DMS114 treated with DMSO at 0.1 percent for 48 hours (cell line): ENCODE data around the gene C1QTNF3.
"Not testable (repeated sequence)": the region's sequence is repeated elsewhere in the genome, so short reads cannot be mapped to it uniquely, and the experiment has no call there.

Experiments used
- DNase-seq: peaks from one replicate; lab custom pipeline; 2025; ENCODE audit not compliant: unreplicated experiment; lab: John Stamatoyannopoulos, UW

The C1QTNF3 gene

GRCh38 chr5:34043099-34043876 is at the start of gene C1QTNF3:
TSS of gene C1QTNF3 (minus strand) at chr5:34043213. CDS start at chr5:34043125, 88 bp downstream.
- no peak for DNase-seq

DNA sequence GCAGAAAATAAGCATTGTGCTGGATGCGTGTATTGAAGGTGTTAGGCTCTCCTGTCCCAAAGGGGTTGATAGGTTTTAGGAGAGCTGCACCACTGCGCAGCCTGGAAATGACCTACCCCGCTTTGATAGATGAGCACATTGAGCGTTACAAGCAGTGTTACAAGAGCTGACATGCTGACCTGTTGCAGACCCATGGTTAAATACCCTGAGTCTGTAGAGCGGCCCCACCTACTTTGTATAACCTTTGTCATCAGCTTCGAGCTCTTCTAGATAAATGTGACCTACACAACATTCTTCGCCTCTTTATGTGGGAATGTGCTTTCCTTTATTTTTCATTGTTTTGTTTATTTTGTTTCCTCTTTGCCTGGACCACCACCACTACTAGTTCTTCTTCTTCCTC is 48.0 kb upstream of the C1QTNF3 start:
- not testable (repeated sequence) for DNase-seq

DNA sequence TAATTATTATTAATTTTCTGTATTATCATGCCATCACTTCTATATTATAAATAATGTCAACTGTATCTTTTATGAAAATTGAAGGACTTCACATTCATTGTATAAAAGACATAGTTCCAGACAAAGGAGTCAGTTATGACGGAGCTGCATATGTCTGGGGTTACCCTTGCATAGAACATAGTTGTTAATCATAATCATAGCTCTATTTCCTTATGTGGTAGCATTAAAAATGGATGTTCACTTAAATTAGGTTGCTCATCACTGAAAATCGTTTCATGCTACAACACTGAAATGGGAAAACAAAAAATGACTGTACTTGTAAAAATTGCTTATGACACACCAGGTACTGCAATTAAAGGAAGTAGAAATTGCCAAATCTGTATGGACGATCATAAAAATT is 46.8 kb upstream of the C1QTNF3 start:
- DNase-seq = not testable (repeated sequence)

DNA sequence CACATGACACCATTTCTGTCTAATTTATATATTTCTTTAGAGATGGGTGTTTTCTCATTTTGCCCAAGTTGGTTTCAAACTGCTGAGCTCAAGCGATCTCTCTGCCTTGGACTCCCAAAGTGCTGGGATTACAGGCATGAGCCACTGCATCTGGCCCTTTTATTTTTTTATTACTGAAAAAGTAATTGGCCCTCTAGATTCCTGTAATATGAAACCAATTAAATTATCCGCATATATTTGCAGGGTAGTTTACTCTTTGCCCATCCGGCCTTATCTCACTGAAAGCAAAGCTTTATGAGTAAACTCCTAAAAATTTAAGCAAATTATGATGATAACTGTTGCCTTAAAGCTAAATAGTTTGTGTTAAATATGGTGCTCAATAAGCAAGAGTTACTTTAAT is 44.7 kb upstream of the C1QTNF3 start:
- not testable (repeated sequence) for DNase-seq

DNA sequence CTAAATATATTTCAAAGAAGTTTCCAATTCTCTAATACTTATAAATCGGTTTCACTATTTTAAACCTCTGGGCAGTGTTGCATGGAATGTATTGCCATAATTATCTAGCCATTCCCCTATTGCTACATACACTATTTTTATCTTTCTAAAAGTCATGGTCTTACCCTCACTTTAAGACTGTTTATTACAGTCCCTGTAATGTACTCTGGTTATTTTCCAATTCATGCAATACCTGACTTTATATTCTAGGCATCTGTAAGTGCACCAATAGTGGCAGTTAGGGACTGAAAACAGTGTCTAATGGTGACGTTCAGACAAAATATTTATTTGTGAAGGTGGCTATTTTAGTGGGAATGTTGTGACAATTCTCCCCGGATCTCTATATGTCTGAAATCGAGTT is 40.9 kb upstream of the C1QTNF3 start:
- not testable (repeated sequence) for DNase-seq

DNA sequence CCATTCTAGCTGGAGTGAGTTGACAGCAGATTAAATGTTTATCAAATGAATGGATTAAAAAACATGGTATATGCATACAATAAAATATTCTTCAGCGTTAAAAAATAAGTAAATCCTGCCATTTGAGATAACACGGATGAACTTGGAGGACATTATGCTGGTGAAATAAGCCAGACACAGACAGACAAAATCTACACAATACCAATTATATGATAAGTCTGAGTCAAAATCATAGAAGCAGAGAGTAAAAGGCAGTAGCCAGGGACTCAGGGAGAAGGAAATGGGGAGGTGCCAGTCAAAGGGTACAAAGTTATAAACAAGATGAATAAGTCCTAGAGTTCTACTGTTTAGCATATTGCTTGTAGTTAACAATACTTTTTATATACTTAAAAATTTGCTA is 36.5 kb upstream of the C1QTNF3 start:
- not testable (repeated sequence) for DNase-seq

DNA sequence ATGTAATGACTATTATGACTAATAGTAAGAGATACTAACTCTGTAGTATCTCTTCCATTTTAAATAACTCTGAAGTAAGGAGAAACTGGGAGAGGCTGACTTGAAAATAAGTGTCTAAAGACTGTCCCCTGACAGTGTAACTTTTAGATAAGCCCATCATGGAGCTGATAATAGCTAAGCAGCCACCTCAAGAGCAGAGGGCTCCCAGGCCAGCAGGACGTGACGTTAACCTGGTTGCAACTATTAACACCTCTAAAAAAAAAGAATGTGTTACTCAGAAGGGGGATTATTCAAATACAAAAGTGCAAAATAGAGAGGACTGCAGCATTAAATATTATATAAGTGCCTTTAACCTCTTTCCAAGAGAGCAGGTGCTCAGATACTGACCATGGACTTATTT is 34.6 kb upstream of the C1QTNF3 start:
- DNase-seq = not testable (repeated sequence)

DNA sequence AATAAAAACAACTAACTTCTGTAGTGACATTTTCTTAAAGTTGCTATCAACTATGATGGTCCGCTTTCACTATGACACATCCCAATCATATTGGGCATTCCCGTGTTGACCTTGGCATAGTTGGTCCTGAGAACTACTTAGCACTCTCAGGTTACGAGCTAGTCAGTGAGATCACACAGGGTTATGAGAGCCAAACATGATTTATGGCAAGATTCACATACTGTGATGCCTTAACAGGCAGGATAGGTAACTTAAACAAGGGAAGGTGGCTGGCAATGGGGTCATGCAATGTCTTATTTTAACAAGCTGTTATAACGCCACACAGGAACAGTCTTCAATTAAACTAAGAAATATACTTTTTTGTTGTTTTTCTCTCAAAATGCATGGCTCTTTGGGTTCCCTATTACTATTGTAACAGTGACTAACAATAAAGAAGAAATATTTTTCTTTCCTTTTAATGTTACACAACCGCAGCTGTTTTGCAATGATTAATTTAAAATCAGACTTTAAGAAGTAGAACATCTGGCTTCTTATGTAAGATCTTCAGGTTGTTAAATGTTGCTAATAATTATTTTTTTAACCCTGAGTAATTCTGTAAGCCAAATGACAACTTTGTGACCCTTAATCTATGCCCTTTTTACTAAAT is 33.8 kb upstream of the C1QTNF3 start:
- not testable (repeated sequence) for DNase-seq

DNA sequence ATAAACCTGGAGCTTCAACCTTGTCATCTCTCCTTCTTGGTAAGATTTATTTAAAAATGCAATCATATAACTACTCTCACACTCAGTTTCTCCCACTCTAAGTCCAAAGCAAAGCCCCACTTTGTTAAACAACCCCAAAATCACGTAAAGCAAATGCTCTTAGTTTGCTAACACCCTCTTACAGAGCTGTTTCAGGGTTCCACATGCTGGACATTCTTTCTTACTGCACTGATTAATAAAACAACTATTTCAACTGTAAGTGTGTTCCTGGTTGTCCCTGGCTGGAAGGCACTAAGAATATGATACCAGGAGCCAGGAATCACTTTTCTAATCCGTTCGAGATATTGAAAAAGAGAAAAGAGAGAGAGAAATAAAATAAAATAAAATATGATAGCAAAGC is 31.5 kb upstream of the C1QTNF3 start:
- not testable (repeated sequence) for DNase-seq

GRCh38 chr5:34074071-34074470 is 31.1 kb upstream of the C1QTNF3 start:
- not testable (repeated sequence) for DNase-seq

GRCh38 chr5:34070626-34071025 is 27.6 kb upstream of the C1QTNF3 start:
- DNase-seq = not testable (repeated sequence)

DNA sequence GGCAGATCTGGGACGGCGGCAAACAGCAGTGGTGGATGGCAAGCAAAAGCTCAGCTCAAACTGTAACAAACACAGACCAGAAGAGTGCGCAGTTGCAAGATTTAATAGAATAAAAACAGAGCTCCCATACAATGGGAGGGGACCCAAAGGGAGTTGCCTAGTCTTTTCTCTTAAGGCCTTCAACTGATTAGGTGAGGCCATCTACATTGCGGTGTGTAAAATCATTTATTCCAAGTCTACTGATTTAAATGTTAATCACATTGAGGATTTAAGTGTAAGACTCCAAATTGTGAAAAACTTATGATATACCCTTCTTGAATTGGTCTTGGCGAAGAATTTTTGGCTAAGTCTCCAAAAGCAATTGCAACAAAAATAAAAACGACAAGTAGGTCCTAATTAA is 21.6 kb upstream of the C1QTNF3 start:
- DNase-seq = no peak

- no peak for DNase-seq
These were observed 19.4 kb upstream of the C1QTNF3 start for GRCh38 chr5:34062419-34062818.

GRCh38 chr5:34061993-34062392 is 19.0 kb upstream of the C1QTNF3 start:
- DNase-seq = no peak

- no peak for DNase-seq
These were observed 17.0 kb upstream of the C1QTNF3 start for GRCh38 chr5:34059977-34060376.

DNA sequence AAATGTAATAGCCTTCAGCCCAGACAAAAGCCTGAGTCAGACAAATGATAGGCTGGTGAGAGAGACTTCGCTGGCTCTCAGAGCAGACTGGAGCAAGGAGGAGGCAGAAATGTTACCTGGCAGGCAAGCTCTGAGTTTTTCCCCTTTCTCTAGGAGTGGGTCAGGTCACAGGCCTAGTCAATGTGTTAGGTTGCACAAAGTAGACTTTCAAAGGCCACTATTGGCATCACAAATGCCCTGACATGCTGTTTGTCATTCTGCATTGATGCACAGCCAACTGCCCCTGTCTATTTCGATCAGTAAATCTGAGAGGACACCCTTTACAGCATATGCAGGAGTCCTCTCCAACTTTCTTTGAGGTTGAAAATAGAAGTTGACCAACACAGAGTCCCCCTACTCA is 15.5 kb upstream of the C1QTNF3 start:
- DNase-seq = no peak

DNA sequence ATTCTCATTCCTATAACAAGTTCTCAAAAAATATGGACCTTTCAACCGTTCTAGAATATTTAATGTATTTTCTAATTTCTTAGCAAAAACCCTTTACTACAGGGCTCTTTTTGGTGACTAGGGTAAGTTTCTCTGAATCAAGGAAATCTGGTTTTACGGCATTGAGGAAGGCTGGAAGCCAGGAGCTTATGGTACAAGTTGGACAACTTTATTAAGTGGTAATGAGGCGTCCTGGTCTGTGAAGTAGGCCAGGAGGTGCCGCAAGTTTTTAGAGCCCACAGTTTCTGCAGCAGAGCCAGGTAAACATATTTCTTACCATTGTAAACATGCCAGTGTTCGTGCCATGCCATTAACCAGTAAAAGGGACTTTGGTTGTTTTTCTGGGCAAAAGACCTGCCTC is 14.6 kb upstream of the C1QTNF3 start:
- DNase-seq = no peak

- DNase-seq = no peak
These were observed 14.1 kb upstream of the C1QTNF3 start for GRCh38 chr5:34057118-34057517.

DNA sequence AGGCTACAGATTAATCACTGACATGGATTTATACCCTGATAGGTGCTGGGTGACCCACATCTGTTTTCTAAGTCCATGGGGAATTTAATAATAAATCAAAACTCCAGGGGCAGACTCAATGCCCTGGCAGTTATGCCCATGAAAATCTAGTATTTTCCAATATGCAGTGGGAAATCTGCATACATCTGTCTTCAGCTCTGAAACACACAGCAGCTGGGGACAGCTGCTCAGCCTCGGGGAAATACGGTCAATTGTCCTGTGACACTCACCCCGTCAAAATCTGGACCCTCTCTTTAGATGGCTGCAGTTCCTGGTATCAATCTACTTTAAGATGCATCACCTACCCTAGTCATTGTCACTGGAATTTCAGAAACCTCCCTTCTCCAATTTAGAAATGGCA is 12.7 kb upstream of the C1QTNF3 start:
- no peak for DNase-seq

GRCh38 chr5:34054400-34054729 is 11.4 kb upstream of the C1QTNF3 start:
- DNase-seq = no peak

DNA sequence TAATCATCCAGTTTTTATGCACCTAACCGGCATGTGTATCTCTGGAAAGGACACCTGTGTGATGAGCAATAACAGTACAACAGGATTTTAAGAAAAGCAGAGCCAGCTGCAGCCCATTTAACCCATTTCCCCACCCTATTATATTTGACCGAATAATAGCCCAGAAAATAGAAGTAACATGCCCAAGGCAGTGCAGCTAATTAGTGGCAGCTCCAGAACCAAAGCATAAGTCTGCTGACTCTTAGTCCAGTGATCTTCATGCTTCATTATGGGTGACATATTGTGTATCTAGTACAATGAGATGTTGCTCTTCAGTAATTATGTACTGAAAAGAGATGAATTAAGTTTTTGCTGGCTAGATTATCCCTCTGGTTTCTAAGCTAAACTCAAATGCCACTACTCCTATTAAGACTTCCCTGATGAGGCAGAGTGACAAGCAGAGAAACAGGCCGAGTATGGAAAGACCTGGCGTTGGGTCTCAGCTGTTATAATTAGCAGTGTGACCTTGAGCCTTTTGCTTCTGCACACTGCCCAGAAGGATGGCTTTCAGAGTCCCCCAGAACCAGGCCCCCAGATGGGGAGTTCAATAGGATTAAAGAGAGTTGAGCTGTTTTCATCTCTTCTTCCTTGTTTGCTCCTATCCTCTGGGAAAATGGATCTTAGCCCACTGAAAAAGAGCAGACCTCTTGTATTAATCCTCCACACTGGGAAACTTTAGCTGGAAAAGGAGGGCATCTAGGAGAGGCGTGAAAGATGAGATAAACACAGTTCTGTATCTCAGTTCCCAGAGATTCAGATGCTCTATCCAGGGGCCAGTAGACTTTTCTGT is 10.8 kb upstream of the C1QTNF3 start:
- DNase-seq = no peak

GRCh38 chr5:34053133-34053532 is 10.1 kb upstream of the C1QTNF3 start:
- no peak for DNase-seq
